Smooth muscle cell (in vitro differentiated cells): Measurements from ENCODE around the gene DZIP3. TPM values are rescaled to one million over a fixed set of nuclear protein-coding genes. Genes with fewer than 3 reads are reported as not detected.

Experiments used
- DNase-seq: peaks from one replicate; lab custom pipeline; 2025; ENCODE audit not compliant: unreplicated experiment; lab: John Stamatoyannopoulos, UW
- H2AFZ ChIP-seq: fragments of 200-600 bp; sonication (generic); 2 replicates; pipeline ENCODE4 v1.6.0; 2016; ENCODE audit warnings: antibody characterized with exemption, low read depth, mild to moderate bottlenecking
- H3F3A ChIP-seq: fragments of 200-600 bp; sonication (generic); 2 replicates; pipeline ENCODE4 v1.6.0; 2017; ENCODE audit warnings: antibody characterized with exemption, low read depth
- H3K27ac ChIP-seq: fragments of 200-600 bp; sonication (generic); 2 replicates; pipeline ENCODE4 v1.5.1; 2016; ENCODE audit warnings: low read depth, mild to moderate bottlenecking
- H3K27me3 ChIP-seq: fragments of 200-600 bp; sonication (generic); 2 replicates; pipeline ENCODE4 v1.6.1; 2016; ENCODE audit warnings: low read depth, mild to moderate bottlenecking
- H3K36me3 ChIP-seq: fragments of 200-600 bp; sonication (generic); 2 replicates; pipeline ENCODE4 v1.5.1; 2016; ENCODE audit warnings: low read depth
- H3K4me1 ChIP-seq: fragments of 200-600 bp; sonication (generic); 2 replicates; pipeline ENCODE4 v1.5.1; 2016; ENCODE audit warnings: low read depth
- H3K4me2 ChIP-seq: fragments of 200-600 bp; sonication (generic); 2 replicates; pipeline ENCODE4 v1.6.0; 2016; ENCODE audit warnings: mild to moderate bottlenecking
- H3K4me3 ChIP-seq: fragments of 200-600 bp; sonication (generic); 2 replicates; pipeline ENCODE4 v1.5.1; 2016; ENCODE audit warnings: mild to moderate bottlenecking
- H3K79me2 ChIP-seq: fragments of 200-600 bp; sonication (generic); 2 replicates; pipeline ENCODE4 v1.6.0; 2016; ENCODE audit warnings: low read depth, mild to moderate bottlenecking
- H3K9ac ChIP-seq: fragments of 200-600 bp; sonication (generic); 2 replicates; pipeline ENCODE4 v1.6.0; 2016; ENCODE audit warnings: low read depth
- H3K9me3 ChIP-seq: fragments of 200-600 bp; sonication (generic); replicated peaks from 2 replicates; pipeline ENCODE4 v1.5.1; 2016; ENCODE audit warnings: low read depth
- H4K20me1 ChIP-seq: fragments of 200-600 bp; sonication (generic); 2 replicates; pipeline ENCODE4 v1.6.0; 2016; ENCODE audit warnings: low read depth
- WGBS: methylation state at CpG from one replicate; pipeline ENCODE4 v1.1.7; 2016; ENCODE audit warnings: low lambda C conversion rate; 5-methylcytosine and 5-hydroxymethylcytosine counted together
- polyA plus RNA-seq: library from polyadenylated mRNA; unstranded; fragments of >200 nt; fragmentation: Nextera tagmentation; extraction: Ambion mirVana; gene quantifications from 2 replicates; pipeline ENCODE4 v1.2.1, GENCODE V29; 2016
- total RNA-seq: library from RNA; depleted of rRNA; stranded (reverse); fragments of >200 nt; gene quantifications from 2 replicates; pipeline ENCODE4 v1.2.3, GENCODE V29; 2014
- TF ChIP-seq, protein P1 (sequence below): fragments of 200-600 bp; sonication (generic); IDR thresholded peaks from 2 replicates; pipeline ENCODE4 v1.5.1; 2017; ENCODE audit warnings: borderline replicate concordance, mild to moderate bottlenecking, antibody characterized with exemption; ENCODE audit not compliant: insufficient read depth, poor library complexity, severe bottlenecking

The DZIP3 gene, protein sequence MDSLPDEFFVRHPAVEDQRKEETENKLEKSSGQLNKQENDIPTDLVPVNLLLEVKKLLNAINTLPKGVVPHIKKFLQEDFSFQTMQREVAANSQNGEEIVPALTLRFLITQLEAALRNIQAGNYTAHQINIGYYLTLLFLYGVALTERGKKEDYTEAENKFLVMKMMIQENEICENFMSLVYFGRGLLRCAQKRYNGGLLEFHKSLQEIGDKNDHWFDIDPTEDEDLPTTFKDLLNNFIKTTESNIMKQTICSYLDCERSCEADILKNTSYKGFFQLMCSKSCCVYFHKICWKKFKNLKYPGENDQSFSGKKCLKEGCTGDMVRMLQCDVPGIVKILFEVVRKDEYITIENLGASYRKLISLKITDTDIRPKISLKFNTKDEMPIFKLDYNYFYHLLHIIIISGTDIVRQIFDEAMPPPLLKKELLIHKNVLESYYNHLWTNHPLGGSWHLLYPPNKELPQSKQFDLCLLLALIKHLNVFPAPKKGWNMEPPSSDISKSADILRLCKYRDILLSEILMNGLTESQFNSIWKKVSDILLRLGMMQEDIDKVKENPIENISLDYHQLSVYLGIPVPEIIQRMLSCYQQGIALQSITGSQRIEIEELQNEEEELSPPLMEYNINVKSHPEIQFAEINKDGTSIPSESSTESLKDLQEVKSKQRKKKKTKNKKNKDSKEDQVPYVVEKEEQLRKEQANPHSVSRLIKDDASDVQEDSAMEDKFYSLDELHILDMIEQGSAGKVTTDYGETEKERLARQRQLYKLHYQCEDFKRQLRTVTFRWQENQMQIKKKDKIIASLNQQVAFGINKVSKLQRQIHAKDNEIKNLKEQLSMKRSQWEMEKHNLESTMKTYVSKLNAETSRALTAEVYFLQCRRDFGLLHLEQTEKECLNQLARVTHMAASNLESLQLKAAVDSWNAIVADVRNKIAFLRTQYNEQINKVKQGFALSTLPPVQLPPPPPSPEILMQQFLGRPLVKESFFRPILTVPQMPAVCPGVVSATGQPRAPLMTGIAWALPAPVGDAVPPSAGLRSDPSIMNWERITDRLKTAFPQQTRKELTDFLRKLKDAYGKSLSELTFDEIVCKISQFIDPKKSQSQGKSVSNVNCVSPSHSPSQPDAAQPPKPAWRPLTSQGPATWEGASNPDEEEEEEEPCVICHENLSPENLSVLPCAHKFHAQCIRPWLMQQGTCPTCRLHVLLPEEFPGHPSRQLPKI
- total RNA-seq (13.8 and 15.4 TPM in 2 replicates), polyA plus RNA-seq (5.2 and 6.2 TPM in 2 replicates)

DNA sequence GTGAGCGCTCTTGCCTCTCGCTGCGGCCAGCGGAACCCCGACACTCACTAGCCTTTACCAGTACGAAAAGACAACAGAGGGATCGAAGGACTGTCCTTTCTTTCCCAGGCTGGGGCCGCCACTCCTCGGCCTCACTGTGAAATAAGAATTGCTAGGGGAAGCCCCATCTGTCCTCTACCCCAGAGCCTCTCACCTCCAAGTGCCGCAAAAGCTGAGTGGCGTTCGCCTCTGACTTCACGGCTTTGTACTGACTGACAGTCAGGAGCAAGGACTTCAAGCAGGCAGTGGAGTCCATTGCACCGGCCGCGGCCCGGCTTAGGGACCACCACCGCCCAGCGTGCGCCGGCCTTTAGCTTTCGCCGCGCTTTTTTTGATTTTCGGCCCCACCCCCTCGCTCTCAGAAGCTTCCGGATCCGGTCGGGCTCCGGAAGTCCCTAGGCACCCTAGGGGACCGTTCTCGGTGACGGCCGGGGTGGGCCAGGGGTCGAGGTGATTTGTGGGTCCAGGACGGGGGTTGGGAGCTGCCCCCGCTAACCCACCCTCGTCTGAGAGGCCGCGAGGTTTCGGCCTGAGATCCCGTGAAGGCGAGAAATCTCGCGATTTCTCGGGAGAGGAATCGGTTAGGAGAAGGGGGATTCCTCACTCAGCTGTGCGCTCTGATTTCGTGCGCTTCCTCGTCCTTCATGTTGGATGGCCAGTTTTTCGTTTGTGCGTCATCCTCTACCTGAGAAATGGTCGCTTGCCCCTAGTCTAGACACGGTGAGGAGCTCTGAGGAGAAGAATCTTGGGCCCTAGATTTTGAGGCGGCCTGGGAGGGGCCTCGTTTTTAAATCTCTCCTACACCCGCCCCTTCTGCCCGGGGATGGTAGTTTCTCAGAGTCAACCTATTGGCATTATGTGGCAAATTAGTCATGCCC lies at the start of gene DZIP3, which contains the start of gene CIP2A:
DZIP3 (plus strand) TSS at position 642 of the 917 bp plus-strand sequence. CDS start 15,685 bp downstream, outside the sequence.
CIP2A (minus strand) TSS at position 358 of the 917 bp plus-strand sequence; CDS start at position 295, 63 bp downstream.
- Histone ChIP-seq H3K9me3 (no peaks in the 10 kb centered on the region), H3K4me3 (peak within 1 kb of the TSS; percentile 85), H3K27ac (peak within 1 kb of the TSS; percentile 95), H2AFZ (peak within 1 kb of the TSS; percentile 97), H3K4me1 (peaks cover 14% of the 10 kb centered on the region), H3K9ac (peak within 1 kb of the TSS; percentile 96), H4K20me1 (no peaks in the 10 kb centered on the region), H3F3A (no peaks in the 10 kb centered on the region), H3K27me3 (no peaks in the 10 kb centered on the region), H3K4me2 (peak within 1 kb of the TSS; percentile 97), H3K79me2 (peaks cover 35% of the 10 kb centered on the region), H3K36me3 (no peaks in the 10 kb centered on the region)
- peak; percentile 66 for DNase-seq
- TF ChIP-seq, protein P1, sequence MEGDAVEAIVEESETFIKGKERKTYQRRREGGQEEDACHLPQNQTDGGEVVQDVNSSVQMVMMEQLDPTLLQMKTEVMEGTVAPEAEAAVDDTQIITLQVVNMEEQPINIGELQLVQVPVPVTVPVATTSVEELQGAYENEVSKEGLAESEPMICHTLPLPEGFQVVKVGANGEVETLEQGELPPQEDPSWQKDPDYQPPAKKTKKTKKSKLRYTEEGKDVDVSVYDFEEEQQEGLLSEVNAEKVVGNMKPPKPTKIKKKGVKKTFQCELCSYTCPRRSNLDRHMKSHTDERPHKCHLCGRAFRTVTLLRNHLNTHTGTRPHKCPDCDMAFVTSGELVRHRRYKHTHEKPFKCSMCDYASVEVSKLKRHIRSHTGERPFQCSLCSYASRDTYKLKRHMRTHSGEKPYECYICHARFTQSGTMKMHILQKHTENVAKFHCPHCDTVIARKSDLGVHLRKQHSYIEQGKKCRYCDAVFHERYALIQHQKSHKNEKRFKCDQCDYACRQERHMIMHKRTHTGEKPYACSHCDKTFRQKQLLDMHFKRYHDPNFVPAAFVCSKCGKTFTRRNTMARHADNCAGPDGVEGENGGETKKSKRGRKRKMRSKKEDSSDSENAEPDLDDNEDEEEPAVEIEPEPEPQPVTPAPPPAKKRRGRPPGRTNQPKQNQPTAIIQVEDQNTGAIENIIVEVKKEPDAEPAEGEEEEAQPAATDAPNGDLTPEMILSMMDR = no peak
- under 1% methylated on average over 53 of the region's 59 CpGs for WGBS

- Histone ChIP-seq H3K27me3 (no peaks in the 10 kb centered on the region), H4K20me1 (no peaks in the 10 kb centered on the region), H3K27ac (no peak overlapping the region), H3K4me1 (no peaks in the 10 kb centered on the region), H3F3A (no peaks in the 10 kb centered on the region), H3K36me3 (no peaks in the 10 kb centered on the region), H2AFZ (peak overlapping the region; percentile 2), H3K4me2 (peak overlapping the region; percentile 5), H3K4me3 (no peak overlapping the region), H3K9ac (no peak overlapping the region), H3K9me3 (no peaks in the 10 kb centered on the region), H3K79me2 (no peaks in the 10 kb centered on the region)
- 95% methylated on average over 1 of the region's 1 CpG for WGBS
- TF ChIP-seq, protein P1 = no peak
- no peak for DNase-seq
These were observed 43.3 kb upstream of the DZIP3 start for GRCh38 chr3:108546247-108546646.

- H3K27ac ChIP-seq = no peak overlapping the region
- H3K9ac ChIP-seq = no peak overlapping the region
- no peaks in the 10 kb centered on the region for H3F3A ChIP-seq
- TF ChIP-seq, protein P1 = no peak
- H3K36me3 ChIP-seq = no peaks in the 10 kb centered on the region
- no peaks in the 10 kb centered on the region for H4K20me1 ChIP-seq
- H3K4me1 ChIP-seq = no peaks in the 10 kb centered on the region
- H3K4me2 ChIP-seq = peak overlapping the region; percentile 5
- no peak for DNase-seq
- no peaks in the 10 kb centered on the region for H3K27me3 ChIP-seq
- H3K4me3 ChIP-seq = no peak overlapping the region
- peak overlapping the region; percentile 2 for H2AFZ ChIP-seq
- 92% methylated on average over 3 of the region's 3 CpGs for WGBS
- no peaks in the 10 kb centered on the region for H3K79me2 ChIP-seq
- no peaks in the 10 kb centered on the region for H3K9me3 ChIP-seq
These were observed 42.8 kb upstream of the DZIP3 start for GRCh38 chr3:108546692-108547091.
